GM10266 (cell line): ENCODE results near the gene TMEM131.

Experiments
- DNase-seq: peaks from one replicate; pipeline ENCODE4 v3.0.0; 2012; ENCODE audit errors: extremely low spot score
- TF ChIP-seq, protein P1 (sequence below): IDR thresholded peaks from 2 replicates; pipeline ENCODE4 v1.5.1; 2012; ENCODE audit warnings: mild to moderate bottlenecking, low read depth; ENCODE audit not compliant: control insufficient read depth, insufficient read depth; ENCODE audit errors: missing control alignments

Gene TMEM131

DNA sequence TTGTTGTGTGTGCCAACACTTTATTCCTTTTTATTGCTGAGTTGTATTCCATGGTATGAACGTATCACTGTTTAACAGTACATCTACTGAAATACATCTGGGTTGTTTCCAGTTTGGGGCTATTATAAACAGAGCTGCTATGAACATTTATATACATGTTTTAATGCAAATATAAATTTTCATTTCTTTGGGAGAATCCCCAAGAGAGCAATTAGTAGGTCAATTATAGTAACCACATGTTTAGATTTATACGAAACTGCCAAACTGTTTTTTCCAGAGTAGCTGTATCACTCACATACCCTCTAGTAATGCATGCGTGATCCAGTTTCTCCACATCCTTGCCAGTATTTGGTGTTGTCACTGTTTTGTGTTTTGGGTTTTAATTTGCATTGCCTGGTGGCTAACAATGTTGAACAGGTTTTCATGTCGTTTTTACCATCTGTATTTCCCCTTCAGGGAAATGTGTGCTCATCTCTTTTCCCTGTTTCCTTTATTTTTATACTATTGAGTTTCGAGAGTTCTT is 81.0 kb downstream of the TMEM131 start:
- TF ChIP-seq, protein P1, sequence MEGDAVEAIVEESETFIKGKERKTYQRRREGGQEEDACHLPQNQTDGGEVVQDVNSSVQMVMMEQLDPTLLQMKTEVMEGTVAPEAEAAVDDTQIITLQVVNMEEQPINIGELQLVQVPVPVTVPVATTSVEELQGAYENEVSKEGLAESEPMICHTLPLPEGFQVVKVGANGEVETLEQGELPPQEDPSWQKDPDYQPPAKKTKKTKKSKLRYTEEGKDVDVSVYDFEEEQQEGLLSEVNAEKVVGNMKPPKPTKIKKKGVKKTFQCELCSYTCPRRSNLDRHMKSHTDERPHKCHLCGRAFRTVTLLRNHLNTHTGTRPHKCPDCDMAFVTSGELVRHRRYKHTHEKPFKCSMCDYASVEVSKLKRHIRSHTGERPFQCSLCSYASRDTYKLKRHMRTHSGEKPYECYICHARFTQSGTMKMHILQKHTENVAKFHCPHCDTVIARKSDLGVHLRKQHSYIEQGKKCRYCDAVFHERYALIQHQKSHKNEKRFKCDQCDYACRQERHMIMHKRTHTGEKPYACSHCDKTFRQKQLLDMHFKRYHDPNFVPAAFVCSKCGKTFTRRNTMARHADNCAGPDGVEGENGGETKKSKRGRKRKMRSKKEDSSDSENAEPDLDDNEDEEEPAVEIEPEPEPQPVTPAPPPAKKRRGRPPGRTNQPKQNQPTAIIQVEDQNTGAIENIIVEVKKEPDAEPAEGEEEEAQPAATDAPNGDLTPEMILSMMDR = no peak
- no peak for DNase-seq

DNA sequence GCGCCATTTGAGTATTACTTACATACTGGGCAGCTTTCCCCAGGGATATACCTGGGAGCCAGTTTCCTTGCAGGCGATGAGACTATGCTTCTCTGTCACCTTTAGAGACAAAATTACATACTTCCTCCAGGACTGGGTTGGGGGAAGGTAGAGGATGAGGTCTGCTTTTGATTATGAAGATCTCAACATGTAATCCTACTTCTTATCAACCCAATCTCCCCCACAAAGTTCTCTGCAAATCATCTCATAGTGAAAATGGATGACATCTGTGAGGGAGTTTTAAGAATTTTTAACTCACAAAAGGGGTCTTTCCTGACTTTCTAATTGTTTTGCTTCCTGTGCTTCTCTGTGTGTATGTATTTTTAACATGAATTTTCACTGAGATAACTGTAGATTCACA is 81.9 kb downstream of the TMEM131 start:
- TF ChIP-seq, protein P1 = no peak
- DNase-seq = no peak

DNA sequence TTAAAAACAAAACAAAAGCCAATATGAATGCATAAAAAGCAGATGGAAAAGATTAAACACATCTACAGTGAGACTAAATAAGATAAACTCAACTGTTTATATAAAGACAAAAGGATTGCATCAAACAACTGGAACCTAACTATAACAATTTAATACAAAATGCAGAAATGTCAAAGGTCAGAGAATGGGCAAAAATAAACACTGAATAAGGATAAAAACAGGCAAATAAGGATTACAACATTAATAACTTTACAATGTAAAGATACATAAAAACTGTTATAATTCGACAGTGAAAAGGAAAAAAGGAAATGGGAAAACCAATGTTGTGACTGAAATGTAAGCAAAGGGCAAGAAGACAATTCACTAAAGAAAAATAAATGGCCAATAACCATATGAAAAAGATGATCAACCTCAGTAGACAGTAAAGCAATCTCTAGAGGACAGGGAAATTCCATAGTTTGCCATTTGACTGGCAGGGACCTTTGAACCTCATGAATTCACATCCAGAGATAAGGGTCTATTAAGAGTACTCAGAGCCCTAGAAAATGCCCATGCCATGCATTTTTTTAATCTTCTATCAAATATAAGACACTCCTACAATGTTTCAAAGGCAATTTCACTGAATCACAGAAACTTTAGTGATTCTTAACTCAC is 83.7 kb downstream of the TMEM131 start:
- TF ChIP-seq, protein P1 = no peak

DNA sequence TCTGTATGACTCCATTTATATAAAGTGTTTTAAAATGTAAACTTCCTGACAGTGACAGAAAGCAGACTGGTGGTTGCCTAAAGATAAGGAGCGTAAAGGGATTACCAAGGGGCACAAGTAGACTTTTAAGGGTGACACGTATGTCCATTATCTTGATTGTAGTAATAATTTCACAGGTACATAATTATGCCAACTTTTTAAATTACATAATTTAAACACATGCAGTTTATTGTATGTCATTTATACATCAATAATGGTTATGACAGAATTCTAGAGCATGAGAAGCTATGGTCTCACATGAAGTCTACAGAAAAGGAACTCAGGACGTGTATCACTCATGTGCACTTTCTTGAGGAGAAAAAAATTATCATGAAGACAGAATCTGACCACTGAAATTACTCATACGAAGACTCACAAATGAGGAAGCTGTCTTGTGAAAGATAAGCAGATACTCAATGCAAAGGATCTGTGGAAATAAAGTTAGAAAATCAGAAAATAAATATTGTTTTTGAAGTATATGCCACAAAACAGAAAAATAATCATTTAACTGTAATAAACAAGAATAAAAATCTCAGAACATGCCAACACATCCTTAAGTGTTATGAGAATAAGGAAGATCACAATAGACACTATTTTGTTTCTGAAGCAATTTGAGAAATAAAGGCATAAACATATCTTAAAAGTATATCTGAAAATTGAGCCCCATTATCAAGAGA is 84.4 kb downstream of the TMEM131 start:
- DNase-seq = peak; percentile 31
- TF ChIP-seq, protein P1 = no peak

More for the DNA sequence above, 83.7 kb downstream of the TMEM131 start:
- no peak for DNase-seq

DNA sequence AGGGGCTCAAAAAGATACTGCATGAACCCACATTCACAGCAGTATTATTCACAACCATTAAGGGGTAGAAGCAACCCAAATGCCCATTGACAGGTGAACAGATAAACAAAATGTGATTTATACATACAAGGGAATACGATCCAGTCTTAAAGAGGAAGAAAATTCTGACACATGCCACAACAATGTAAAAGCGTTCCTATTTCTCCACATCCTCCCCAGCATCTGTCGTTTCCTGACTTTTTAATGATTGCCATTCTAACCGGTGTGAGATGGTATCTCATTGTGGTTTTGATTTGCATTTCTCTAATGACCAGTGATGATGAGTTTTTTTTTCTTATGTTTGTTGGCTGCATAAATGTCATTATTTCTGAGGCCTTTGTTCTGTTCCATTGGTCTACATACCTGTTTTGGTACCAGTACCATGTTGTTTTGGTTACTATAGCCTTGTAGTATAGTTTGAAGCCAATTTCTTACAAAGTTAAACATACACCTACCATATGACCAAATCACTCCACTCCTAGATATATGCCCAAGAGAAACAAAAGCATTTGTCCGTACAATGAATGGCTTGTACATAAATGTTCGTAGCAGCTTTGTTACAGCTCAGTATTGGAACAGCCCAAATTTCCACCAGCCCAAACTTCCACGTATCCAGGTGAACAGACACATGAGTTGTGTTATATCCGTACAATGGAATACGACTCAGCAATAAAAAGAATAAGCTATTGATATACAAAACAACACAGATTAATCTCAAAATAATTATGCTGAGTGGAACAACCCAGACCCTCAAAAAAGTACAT is 85.1 kb downstream of the TMEM131 start:
- TF ChIP-seq, protein P1 = no peak
- no peak for DNase-seq

DNA sequence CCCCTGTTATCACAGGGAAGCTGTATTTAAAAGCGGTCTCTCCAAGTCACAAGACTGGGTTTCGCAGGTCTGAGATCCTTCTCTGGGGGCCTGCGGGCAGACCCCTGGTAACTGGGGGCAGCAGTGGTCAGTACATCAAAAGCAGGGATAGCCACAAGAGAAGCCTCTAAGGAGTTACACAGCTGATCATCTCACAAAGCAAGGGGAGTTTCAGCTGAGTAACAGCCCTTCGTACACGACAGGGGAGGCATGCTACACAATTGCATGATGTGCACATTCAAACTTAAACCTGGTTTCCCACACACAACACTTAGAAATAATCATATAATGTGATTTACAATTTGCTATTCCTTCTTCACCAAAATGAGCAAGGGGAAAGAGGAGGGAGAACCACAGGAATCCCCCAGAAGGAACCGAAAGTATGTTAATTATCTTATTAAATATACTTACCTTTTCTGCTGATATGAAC is 87.5 kb downstream of the TMEM131 start:
- peak; percentile 17 for DNase-seq
- TF ChIP-seq, protein P1 = no peak
